ENCODE results near the gene MAPK1. TPM values are rescaled to one million over a fixed set of nuclear protein-coding genes. Genes with fewer than 3 reads are reported as not detected.

Gene MAPK1
- total RNA-seq, 1 experiment from 2014 or later = 90.3 TPM

DNA sequence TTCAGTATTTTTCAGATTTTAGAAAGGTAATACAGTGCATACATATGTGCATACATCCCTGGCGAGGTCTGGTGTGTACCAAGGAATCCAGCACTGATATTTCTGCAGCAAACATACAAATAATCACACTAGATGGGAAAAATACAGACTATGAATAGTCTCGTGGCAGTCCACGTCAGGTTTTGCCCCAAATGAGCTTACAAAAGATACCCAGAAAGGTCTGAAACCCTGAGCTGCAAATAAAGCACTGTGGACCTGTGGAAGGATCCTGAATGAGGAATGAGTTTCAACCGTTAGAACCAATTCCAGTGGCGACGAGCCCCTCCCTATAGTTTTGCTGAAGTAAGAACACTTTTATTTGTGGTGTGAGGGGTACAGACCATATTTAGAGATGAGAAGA lies 24.5 kb downstream of the MAPK1 start:
- no peak overlapping the region for H2BK120ac ChIP-seq (ENCODE audit: low read depth, low read length, poor library complexity, severe bottlenecking)
- no peaks in the 10 kb centered on the region for H4K20me1 ChIP-seq (ENCODE audit: control insufficient read depth, insufficient read depth, insufficient read length)
- no peak overlapping the region for H3K27ac ChIP-seq (ENCODE audit: insufficient read length, low read depth, low read length)
- no peak overlapping the region for H3K4ac ChIP-seq (ENCODE audit: low read depth, low read length)
- no peak overlapping the region for H4K5ac ChIP-seq (ENCODE audit: insufficient read length, low read depth, low read length)
- no peak overlapping the region for H3K9ac ChIP-seq (ENCODE audit: extremely low read depth, insufficient read length, low read length)
- H3K23ac ChIP-seq (ENCODE audit: insufficient read length, low read depth, low read length) = no peak overlapping the region
- Mint-ChIP-seq H3K36me3 (ENCODE audit: insufficient read depth in 1 of 3, low read depth in 3 of 3) (peaks cover 8 to 19% (median 8%) of the 10 kb centered on the region in 3 experiments), H3K4me1 (peaks cover under 1 to 12% of the 10 kb centered on the region in 2 experiments), H3K27me3 (ENCODE audit: low read depth) (no peaks in the 10 kb centered on the region), H3K27ac (0 out of 7 replicates have a peak overlapping the region, but pooled peaks of 1 of the 3 experiments have one; percentile 17), H3K9me3 (peaks cover 12% of the 10 kb centered on the region in 2 experiments), H3K4me3 (no peak overlapping the region)
- H2BK5ac ChIP-seq (ENCODE audit: insufficient read length, low read length) = no peak overlapping the region
- H3K14ac ChIP-seq (ENCODE audit: insufficient read depth, low read length) = no peak overlapping the region
- no peak overlapping the region for H3K56ac ChIP-seq (ENCODE audit: insufficient read length, low read depth, low read length)
- no peaks in the 10 kb centered on the region for H3K23me2 ChIP-seq (ENCODE audit: insufficient read length, low read depth, low read length, poor library complexity, severe bottlenecking)
- H2BK15ac ChIP-seq (ENCODE audit: low read depth, low read length) = no peak overlapping the region
- H2AFZ ChIP-seq (ENCODE audit: low read length) = no peak overlapping the region
- no peaks in the 10 kb centered on the region for H3K4me1 ChIP-seq (ENCODE audit: insufficient read depth, low read length)
- no peak overlapping the region for H2BK12ac ChIP-seq (ENCODE audit: insufficient read length, low read depth, low read length)
- no peak for TF ChIP-seq CTCF (conservative IDR thresholded peaks at IDR 0.05)
- no peak overlapping the region for H3K18ac ChIP-seq (ENCODE audit: insufficient read length, low read depth, low read length)
- no peaks in the 10 kb centered on the region for H3K27me3 ChIP-seq (ENCODE audit: insufficient read depth, low read length)
- no peaks in the 10 kb centered on the region for H3K9me3 ChIP-seq (ENCODE audit: control insufficient read depth, low read depth, low read length)
- no peak overlapping the region for H2AK5ac ChIP-seq (ENCODE audit: insufficient read length, low read length)
- H2BK20ac ChIP-seq (ENCODE audit: low read depth, low read length, poor library complexity, severe bottlenecking) = no peak overlapping the region
- peaks cover 15% of the 10 kb centered on the region for H3K79me1 ChIP-seq (ENCODE audit: insufficient read depth, low read depth, low read length, poor library complexity, severe bottlenecking)
- H3K4me2 ChIP-seq (ENCODE audit: insufficient read depth, insufficient read length, low read length) = no peak overlapping the region
- H3K79me2 ChIP-seq (ENCODE audit: insufficient read depth, low read length) = peaks cover 29% of the 10 kb centered on the region; the same call in 1 of the 2 replicates
- no peak for DNase-seq
- no peak overlapping the region for H4K91ac ChIP-seq (ENCODE audit: insufficient read length, low read depth, low read length)
- H4K8ac ChIP-seq (replicated peaks; ENCODE audit: insufficient read length, low read depth, low read length) = no peak overlapping the region
- no CpG with 5 or more reads among the region's 6 CpGs for WGBS (ENCODE audit: extremely low coverage, insufficient read length, low lambda C conversion rate)
- no peak overlapping the region for H3T11ph ChIP-seq (ENCODE audit: low read length)

Measured in H9 (cell line).